ENCODE data around the gene PNKP.

The PNKP gene

DNA sequence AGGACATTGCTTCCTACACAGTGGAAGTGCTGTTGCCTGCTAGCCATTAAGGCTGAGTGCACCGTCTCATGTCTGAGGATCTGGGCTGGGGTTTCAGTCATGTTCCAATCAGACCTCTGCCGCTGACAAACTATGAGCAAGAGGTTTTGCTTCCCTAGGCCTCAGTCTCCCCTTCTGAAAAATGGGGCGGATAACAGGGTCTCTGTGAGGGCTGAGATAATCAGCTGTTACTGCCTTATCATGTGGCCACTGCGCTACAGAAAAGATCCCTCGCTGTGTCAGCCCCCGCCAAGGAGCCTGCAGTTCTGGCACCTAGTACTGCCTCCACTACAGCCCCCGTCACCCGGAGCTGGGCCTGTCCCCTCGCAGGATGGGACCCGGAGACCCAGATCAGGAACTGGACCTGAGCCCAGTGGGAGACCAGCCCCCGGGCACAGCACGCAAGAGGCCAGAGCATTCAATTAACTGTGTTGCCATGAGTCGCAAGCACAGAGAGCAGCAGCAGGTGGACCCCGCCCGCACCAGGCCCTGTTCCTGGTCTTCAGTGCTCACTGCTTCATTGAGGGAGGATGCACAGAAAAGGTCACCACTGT is 3.0 kb upstream of the PNKP start:
- Histone ChIP-seq H3K4me1 (ENCODE audit: control insufficient read depth, insufficient read depth, low read length) (peaks cover 3% of the 10 kb centered on the region), H3K4me3 (ENCODE audit: low read depth, low read length) (peak overlapping the region; percentile 78)

DNA sequence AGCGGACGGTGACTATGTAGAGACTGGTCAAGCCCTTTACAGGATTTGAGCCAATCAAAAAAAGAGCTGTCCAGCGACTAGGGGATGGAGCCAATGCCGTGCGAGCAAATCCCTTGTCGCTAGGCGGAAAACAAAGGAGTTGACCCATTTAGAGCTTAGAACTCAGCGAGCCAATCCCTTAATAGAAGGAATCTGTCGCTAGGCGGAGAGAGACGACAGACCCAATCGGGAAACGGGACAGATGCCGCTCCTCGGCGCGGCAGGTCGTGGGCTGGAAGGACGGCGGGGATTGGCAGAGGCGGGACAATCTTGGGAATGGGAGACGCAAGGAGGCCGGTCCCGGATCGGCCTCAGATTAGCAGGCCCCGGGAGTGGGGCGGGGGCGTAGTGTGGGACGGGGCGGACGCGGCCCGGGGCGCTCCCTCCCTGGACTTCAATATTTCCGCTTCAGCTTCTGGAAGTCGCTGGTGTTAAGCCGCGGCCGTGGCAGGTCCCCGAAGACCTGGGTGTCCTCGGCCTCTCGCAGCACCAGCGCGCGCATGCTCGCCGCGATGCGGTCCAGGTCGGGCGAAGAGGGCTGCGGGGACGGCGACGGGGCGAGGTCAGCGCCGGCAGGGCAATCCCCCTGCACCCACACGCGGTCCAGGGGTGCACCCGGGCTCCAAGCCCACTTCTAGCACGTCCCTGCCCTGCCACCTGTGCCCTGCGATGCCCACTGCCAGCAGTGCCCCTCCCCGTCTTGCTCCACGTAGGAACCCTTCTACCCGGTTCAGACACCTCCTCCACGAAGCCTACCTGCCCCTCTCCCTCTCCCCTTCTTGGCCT is 2.3 kb upstream of the PNKP start:
- Histone ChIP-seq H3K4me3 (ENCODE audit: low read depth, low read length) (peak overlapping the region; percentile 78), H3K9ac (ENCODE audit: low read depth, low read length) (peak overlapping the region; percentile 74), H3K36me3 (ENCODE audit: control insufficient read depth, insufficient read depth, low read length) (peaks cover 4% of the 10 kb centered on the region), H3K4me1 (ENCODE audit: control insufficient read depth, insufficient read depth, low read length) (peaks cover 4% of the 10 kb centered on the region), H3K9me3 (ENCODE audit: control insufficient read depth, insufficient read depth, low read length) (no peaks in the 10 kb centered on the region), H3K27me3 (ENCODE audit: control insufficient read depth, insufficient read depth, low read length) (no peaks in the 10 kb centered on the region)

More for the DNA sequence above, 3.0 kb upstream of the PNKP start:
- Histone ChIP-seq H3K9ac (ENCODE audit: low read depth, low read length) (peak overlapping the region; percentile 74), H3K9me3 (ENCODE audit: control insufficient read depth, insufficient read depth, low read length) (no peaks in the 10 kb centered on the region), H3K36me3 (ENCODE audit: control insufficient read depth, insufficient read depth, low read length) (no peaks in the 10 kb centered on the region), H3K27me3 (ENCODE audit: control insufficient read depth, insufficient read depth, low read length) (no peaks in the 10 kb centered on the region)

GRCh38 chr19:49869009-49869483 is 1.7 kb upstream of the PNKP start:
- peaks cover 4% of the 10 kb centered on the region for H3K4me1 ChIP-seq (ENCODE audit: control insufficient read depth, insufficient read depth, low read length)
- H3K9ac ChIP-seq (ENCODE audit: low read depth, low read length), result no peak overlapping the region
- no peaks in the 10 kb centered on the region for H3K9me3 ChIP-seq (ENCODE audit: control insufficient read depth, insufficient read depth, low read length)
- peak overlapping the region; percentile 68 for H3K4me3 ChIP-seq (ENCODE audit: low read depth, low read length)
- no peaks in the 10 kb centered on the region for H3K27me3 ChIP-seq (ENCODE audit: control insufficient read depth, insufficient read depth, low read length)
- H3K36me3 ChIP-seq (ENCODE audit: control insufficient read depth, insufficient read depth, low read length), result peaks cover 10% of the 10 kb centered on the region

- Histone ChIP-seq H3K9ac (ENCODE audit: low read depth, low read length) (no peak overlapping the region), H3K27me3 (ENCODE audit: control insufficient read depth, insufficient read depth, low read length) (no peaks in the 10 kb centered on the region), H3K4me1 (ENCODE audit: control insufficient read depth, insufficient read depth, low read length) (peaks cover 4% of the 10 kb centered on the region), H3K4me3 (ENCODE audit: low read depth, low read length) (peak overlapping the region; percentile 9), H3K9me3 (ENCODE audit: control insufficient read depth, insufficient read depth, low read length) (no peaks in the 10 kb centered on the region), H3K36me3 (ENCODE audit: control insufficient read depth, insufficient read depth, low read length) (peaks cover 40% of the 10 kb centered on the region)
These were observed 2.5 kb downstream of the PNKP start for GRCh38 chr19:49864890-49865289.

DNA sequence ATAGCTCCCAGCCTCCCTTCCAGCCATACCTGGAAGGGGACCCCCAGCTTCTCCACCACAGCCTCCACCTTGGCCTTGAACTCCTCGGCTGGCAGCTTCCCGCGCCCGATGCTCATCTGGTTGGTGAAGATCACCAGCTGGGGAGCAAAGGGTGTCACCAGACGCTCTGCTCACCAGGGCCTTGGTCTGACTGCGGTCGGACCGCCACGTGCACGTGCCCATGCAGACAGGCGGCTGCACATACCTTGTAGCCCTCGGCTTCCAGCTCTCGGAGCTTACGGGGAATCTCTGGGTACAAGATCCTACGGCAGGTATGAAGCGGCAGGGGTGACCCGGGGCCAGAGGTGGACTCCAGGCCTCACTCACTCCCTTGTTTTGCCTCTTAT is 3.4 kb downstream of the PNKP start:
- peaks cover 4% of the 10 kb centered on the region for H3K4me1 ChIP-seq (ENCODE audit: control insufficient read depth, insufficient read depth, low read length)
- H3K9me3 ChIP-seq (ENCODE audit: control insufficient read depth, insufficient read depth, low read length), result no peaks in the 10 kb centered on the region
- H3K4me3 ChIP-seq (ENCODE audit: low read depth, low read length), result no peak overlapping the region
- no peak overlapping the region for H3K9ac ChIP-seq (ENCODE audit: low read depth, low read length)
- H3K36me3 ChIP-seq (ENCODE audit: control insufficient read depth, insufficient read depth, low read length), result peaks cover 49% of the 10 kb centered on the region
- H3K27me3 ChIP-seq (ENCODE audit: control insufficient read depth, insufficient read depth, low read length), result no peaks in the 10 kb centered on the region

DNA sequence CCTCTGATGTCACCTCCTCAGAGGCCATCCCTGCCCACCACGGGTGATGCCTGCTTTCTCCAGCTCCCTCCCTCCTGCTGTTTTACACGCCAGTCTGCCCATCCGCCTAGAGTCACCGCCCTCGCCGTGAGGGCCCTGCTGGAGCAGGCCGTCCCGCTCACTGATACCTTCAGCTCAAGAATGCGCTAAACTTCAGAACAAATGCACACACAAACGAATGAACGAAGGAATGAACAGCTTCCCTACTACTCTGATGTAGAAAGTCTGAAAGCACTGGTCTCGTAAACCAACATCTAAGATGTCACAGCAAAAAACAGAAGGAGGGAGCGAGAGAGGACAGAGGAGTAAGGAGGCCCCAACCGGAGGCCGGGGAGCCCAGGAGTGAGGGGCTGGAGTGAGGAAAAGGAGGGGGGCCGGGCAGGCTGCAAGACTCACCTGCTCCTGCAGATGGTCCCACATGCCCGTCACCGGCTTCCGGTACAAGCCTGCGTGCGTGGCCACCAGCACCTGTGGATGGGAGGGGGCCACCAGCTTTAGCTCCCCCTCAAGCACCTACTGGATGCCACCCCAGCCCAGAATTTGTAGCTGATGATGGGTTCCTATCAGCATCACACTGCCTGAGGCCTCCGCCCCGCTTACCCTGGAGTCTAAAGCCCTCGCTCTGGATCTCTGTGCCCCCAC is 4.0 kb downstream of the PNKP start:
- Histone ChIP-seq H3K9ac (ENCODE audit: low read depth, low read length) (no peak overlapping the region), H3K4me3 (ENCODE audit: low read depth, low read length) (no peak overlapping the region), H3K27me3 (ENCODE audit: control insufficient read depth, insufficient read depth, low read length) (no peaks in the 10 kb centered on the region), H3K9me3 (ENCODE audit: control insufficient read depth, insufficient read depth, low read length) (no peaks in the 10 kb centered on the region), H3K36me3 (ENCODE audit: control insufficient read depth, insufficient read depth, low read length) (peaks cover 54% of the 10 kb centered on the region), H3K4me1 (ENCODE audit: control insufficient read depth, insufficient read depth, low read length) (peaks cover 4% of the 10 kb centered on the region)

GRCh38 chr19:49862391-49863253 is 4.8 kb downstream of the PNKP start:
- no peaks in the 10 kb centered on the region for H3K9me3 ChIP-seq (ENCODE audit: control insufficient read depth, insufficient read depth, low read length)
- H3K4me3 ChIP-seq (ENCODE audit: low read depth, low read length), result no peak overlapping the region
- peaks cover 4% of the 10 kb centered on the region for H3K4me1 ChIP-seq (ENCODE audit: control insufficient read depth, insufficient read depth, low read length)
- peaks cover 62% of the 10 kb centered on the region for H3K36me3 ChIP-seq (ENCODE audit: control insufficient read depth, insufficient read depth, low read length)
- H3K9ac ChIP-seq (ENCODE audit: low read depth, low read length), result no peak overlapping the region
- no peaks in the 10 kb centered on the region for H3K27me3 ChIP-seq (ENCODE audit: control insufficient read depth, insufficient read depth, low read length)

DNA sequence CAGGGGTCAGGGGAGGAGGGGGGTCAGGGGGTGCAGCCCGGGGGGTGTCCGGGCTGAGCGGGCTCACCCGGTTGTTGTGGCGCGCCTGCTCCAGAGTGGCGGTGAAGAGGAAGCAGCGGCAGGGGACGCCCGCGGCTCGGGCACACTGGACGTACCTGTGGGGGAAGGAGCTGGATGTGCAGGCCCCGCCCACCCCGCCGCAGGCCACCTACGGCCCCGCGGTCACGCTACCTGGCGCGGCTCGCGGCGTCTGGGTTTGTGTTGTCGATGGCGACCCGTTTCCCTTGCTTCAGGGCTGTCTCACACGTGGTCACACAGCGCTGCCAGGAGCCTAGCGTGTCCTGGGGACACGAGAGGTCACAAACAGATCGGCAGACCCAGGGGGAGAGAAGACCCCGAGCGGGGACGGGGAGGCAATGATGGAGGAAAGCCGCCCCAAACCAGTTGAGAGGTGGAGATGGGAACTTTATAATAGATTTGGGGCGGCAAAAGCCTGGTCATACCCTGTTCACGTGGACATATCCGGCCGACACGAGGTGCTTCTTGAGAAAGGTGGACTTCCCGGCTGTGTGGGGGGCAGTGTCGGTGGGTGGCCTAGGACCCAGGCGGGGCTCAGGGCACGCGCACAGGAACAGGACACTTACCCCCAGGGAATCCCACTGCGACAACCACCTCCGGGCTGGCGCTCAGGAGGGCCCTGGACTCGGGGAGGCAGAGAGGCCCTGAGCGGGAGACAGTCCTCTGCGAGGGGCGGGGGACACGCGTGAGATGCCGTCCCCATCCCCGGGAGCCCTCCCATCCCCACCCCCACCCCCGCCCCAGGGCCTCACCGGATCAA is 5.6 kb downstream of the PNKP start:
- H3K4me1 ChIP-seq (ENCODE audit: control insufficient read depth, insufficient read depth, low read length), result peaks cover 4% of the 10 kb centered on the region
- H3K9me3 ChIP-seq (ENCODE audit: control insufficient read depth, insufficient read depth, low read length), result no peaks in the 10 kb centered on the region
- no peaks in the 10 kb centered on the region for H3K27me3 ChIP-seq (ENCODE audit: control insufficient read depth, insufficient read depth, low read length)
- H3K36me3 ChIP-seq (ENCODE audit: control insufficient read depth, insufficient read depth, low read length), result peaks cover 70% of the 10 kb centered on the region
- no peak overlapping the region for H3K4me3 ChIP-seq (ENCODE audit: low read depth, low read length)
- no peak overlapping the region for H3K9ac ChIP-seq (ENCODE audit: low read depth, low read length)

- Histone ChIP-seq H3K4me3 (ENCODE audit: low read depth, low read length) (no peak overlapping the region), H3K36me3 (ENCODE audit: control insufficient read depth, insufficient read depth, low read length) (peaks cover 75% of the 10 kb centered on the region), H3K9ac (ENCODE audit: low read depth, low read length) (no peak overlapping the region), H3K4me1 (ENCODE audit: control insufficient read depth, insufficient read depth, low read length) (peaks cover 4% of the 10 kb centered on the region), H3K9me3 (ENCODE audit: control insufficient read depth, insufficient read depth, low read length) (no peaks in the 10 kb centered on the region), H3K27me3 (ENCODE audit: control insufficient read depth, insufficient read depth, low read length) (no peaks in the 10 kb centered on the region)
These were observed 6.3 kb downstream of the PNKP start for GRCh38 chr19:49861107-49861506.

GRCh38 chr19:49860336-49861102 is 6.9 kb downstream of the PNKP start:
- H3K9ac ChIP-seq (ENCODE audit: low read depth, low read length), result peak overlapping the region; percentile 24
- H3K36me3 ChIP-seq (ENCODE audit: control insufficient read depth, insufficient read depth, low read length), result peaks cover 80% of the 10 kb centered on the region
- no peak overlapping the region for H3K4me3 ChIP-seq (ENCODE audit: low read depth, low read length)
- peaks cover 4% of the 10 kb centered on the region for H3K4me1 ChIP-seq (ENCODE audit: control insufficient read depth, insufficient read depth, low read length)
- H3K27me3 ChIP-seq (ENCODE audit: control insufficient read depth, insufficient read depth, low read length), result no peaks in the 10 kb centered on the region
- H3K9me3 ChIP-seq (ENCODE audit: control insufficient read depth, insufficient read depth, low read length), result no peaks in the 10 kb centered on the region
